OCI-LY7 (cell line): ENCODE measurements around the gene ZNF716. TPM values are rescaled to one million over a fixed set of nuclear protein-coding genes. Genes with fewer than 3 reads are reported as not detected.

Experiments
- BruUV-seq: library from RNA; stranded (reverse); fragments of 400-500 nt; replicated peaks from 2 replicates; lab custom pipeline; 2021; lab: Mats Ljungman, UMichigan
- CTCF ChIA-PET: fragments of 300-600 bp; sonication (Branson Sonifier 250); formaldehyde crosslinking; loops from one replicate; lab custom pipeline; 2022; ENCODE audit warnings: antibody characterized with exemption; ENCODE audit not compliant: unreplicated experiment; lab: Charles Lee
- POLR2A ChIA-PET: fragments of 300-600 bp; sonication (Branson Sonifier 250); formaldehyde crosslinking; loops from one replicate; lab custom pipeline; 2022; ENCODE audit warnings: antibody characterized with exemption; lab: Charles Lee
- DNase-seq: peaks from one replicate; pipeline ENCODE4 v3.0.0-alpha.2; 2015; ENCODE audit warnings: low spot score
- H2AFZ ChIP-seq: fragments of 200-600 bp; sonication (generic), shearing (Covaris generic); 2 replicates; pipeline ENCODE4 v1.6.1; 2014; ENCODE audit warnings: mild to moderate bottlenecking, antibody characterized with exemption, low read length, moderate library complexity
- H3K27ac ChIP-seq: fragments of 200-600 bp; sonication (generic); 2 replicates; pipeline ENCODE4 v1.5.1; 2014; ENCODE audit warnings: mixed run types, low read depth, mild to moderate bottlenecking, moderate library complexity, low read length, inconsistent platforms; ENCODE audit not compliant: poor library complexity, severe bottlenecking
- H3K36me3 ChIP-seq: fragments of 200-600 bp; sonication (generic); 2 replicates; pipeline ENCODE4 v1.6.1; 2014; ENCODE audit warnings: mild to moderate bottlenecking, antibody characterized with exemption, low read length, moderate library complexity, mixed read lengths; ENCODE audit not compliant: insufficient read depth
- H3K4me1 ChIP-seq: fragments of 200-600 bp; sonication (generic); 2 replicates; pipeline ENCODE4 v1.5.1; 2014; ENCODE audit warnings: mild to moderate bottlenecking, low read length; ENCODE audit not compliant: insufficient read depth, poor library complexity, severe bottlenecking
- H3K4me2 ChIP-seq: fragments of 200-600 bp; sonication (generic); 2 replicates; pipeline ENCODE4 v1.6.1; 2014; ENCODE audit warnings: mild to moderate bottlenecking, low read length
- H3K4me3 ChIP-seq: fragments of 200-600 bp; sonication (generic); 2 replicates; pipeline ENCODE4 v1.5.1; 2014; ENCODE audit warnings: mild to moderate bottlenecking, low read depth, low read length; ENCODE audit not compliant: poor library complexity, severe bottlenecking
- H3K79me2 ChIP-seq: fragments of 200-600 bp; sonication (generic); 2 replicates; pipeline ENCODE4 v1.6.1; 2016; ENCODE audit warnings: low read depth, mild to moderate bottlenecking, low read length, moderate library complexity, mixed read lengths; ENCODE audit not compliant: insufficient read depth
- H3K9me2 ChIP-seq: fragments of 200-600 bp; sonication (generic); 2 replicates; pipeline ENCODE4 v1.6.1; 2016; ENCODE audit warnings: mild to moderate bottlenecking, low read length, mixed read lengths; ENCODE audit not compliant: insufficient read depth
- H3K9me3 ChIP-seq: fragments of 200-600 bp; sonication (generic); 2 replicates; pipeline ENCODE4 v1.6.1; 2014; ENCODE audit warnings: mild to moderate bottlenecking, mixed run types, low read length, mixed read lengths
- H4K20me1 ChIP-seq: fragments of 200-600 bp; sonication (generic); 2 replicates; pipeline ENCODE4 v1.6.1; 2014; ENCODE audit warnings: mild to moderate bottlenecking, antibody characterized with exemption, low read length, moderate library complexity, mixed read lengths; ENCODE audit not compliant: insufficient read depth
- CTCF ChIP-seq: fragments of 200-600 bp; sonication (generic); conservative IDR thresholded peaks from 2 replicates; pipeline ENCODE4 v1.5.1; 2014; ENCODE audit warnings: mild to moderate bottlenecking, antibody characterized with exemption, low read length, moderate library complexity, mixed read lengths
- EZH2phosphoT487 ChIP-seq: fragments of 200-600 bp; sonication (generic); IDR thresholded peaks from 2 replicates; pipeline ENCODE4 v1.6.1; 2018; ENCODE audit warnings: low read depth, borderline replicate concordance, mild to moderate bottlenecking, mixed run types, antibody characterized with exemption, low read length, moderate library complexity, mixed read lengths
- intact Hi-C: fragments of 100-400 bp; cut with micrococcal nuclease; formaldehyde crosslinking; loops from one replicate; pipeline ENCODE4 v1.10.0; 2022; ENCODE audit not compliant: unreplicated experiment
- total RNA-seq, 2 experiments: library from RNA; depleted of rRNA in 1 of 2; stranded (reverse); fragments of >200 nt in 1 of 2; shearing (Covaris generic) in 1 of 2; gene quantifications; 2 replicates each; pipeline ENCODE4 v1.2.3, GENCODE V29; 2014 to 2022

Gene ZNF716
- total RNA-seq, 2 experiments from 2014 or later, result not detected

DNA sequence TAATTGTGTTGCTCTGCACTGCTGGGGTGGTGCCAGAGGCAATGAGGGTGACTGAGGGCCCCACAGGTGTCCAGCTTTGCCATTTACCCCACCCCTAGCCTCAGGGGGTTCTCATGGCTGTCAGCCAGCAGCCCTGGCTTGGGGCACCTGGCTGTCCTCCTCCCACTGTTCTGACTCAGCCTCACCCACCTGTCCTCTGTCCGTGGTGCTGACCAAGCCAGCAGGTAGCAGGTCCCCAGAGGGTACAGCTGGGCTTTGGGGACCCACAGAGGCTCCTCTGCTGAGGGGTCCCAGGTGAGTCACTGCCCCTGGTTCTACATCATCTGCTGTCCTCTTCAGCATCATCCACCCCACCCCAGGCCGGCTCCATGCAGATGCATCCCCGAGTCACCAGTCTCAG is 32.2 kb upstream of the ZNF716 start:
- Histone ChIP-seq H3K9me3 (no peaks in the 10 kb centered on the region), H4K20me1 (no peaks in the 10 kb centered on the region), H3K27ac (no peak overlapping the region), H3K9me2 (no peaks in the 10 kb centered on the region), H3K4me1 (no peaks in the 10 kb centered on the region), H2AFZ (no peak overlapping the region), H3K79me2 (no peaks in the 10 kb centered on the region), H3K4me3 (no peak overlapping the region), H3K36me3 (no peaks in the 10 kb centered on the region), H3K4me2 (no peak overlapping the region)
- no peak for DNase-seq
- TF ChIP-seq CTCF, result no peak
- no peak for TF ChIP-seq EZH2phosphoT487
- no TSS peak for BruUV-seq
- intact Hi-C loops, result no loop called here
- CTCF ChIA-PET, result no interaction called here
- POLR2A ChIA-PET, result no interaction called here

- intact Hi-C loops, result no loop called here
- Histone ChIP-seq H3K36me3 (no peaks in the 10 kb centered on the region), H3K4me2 (no peak overlapping the region), H3K9me2 (no peaks in the 10 kb centered on the region), H3K79me2 (no peaks in the 10 kb centered on the region), H3K9me3 (no peaks in the 10 kb centered on the region), H3K27ac (no peak overlapping the region), H4K20me1 (no peaks in the 10 kb centered on the region), H3K4me1 (no peaks in the 10 kb centered on the region), H3K4me3 (no peak overlapping the region), H2AFZ (no peak overlapping the region)
- no peak for DNase-seq
- ChIA-PET CTCF (no interaction called here), POLR2A (no interaction called here)
- no TSS peak for BruUV-seq
- TF ChIP-seq CTCF, result peak; percentile 49
- TF ChIP-seq EZH2phosphoT487, result no peak
These were observed 26.2 kb upstream of the ZNF716 start for GRCh38 chr7:57423768-57424167.

DNA sequence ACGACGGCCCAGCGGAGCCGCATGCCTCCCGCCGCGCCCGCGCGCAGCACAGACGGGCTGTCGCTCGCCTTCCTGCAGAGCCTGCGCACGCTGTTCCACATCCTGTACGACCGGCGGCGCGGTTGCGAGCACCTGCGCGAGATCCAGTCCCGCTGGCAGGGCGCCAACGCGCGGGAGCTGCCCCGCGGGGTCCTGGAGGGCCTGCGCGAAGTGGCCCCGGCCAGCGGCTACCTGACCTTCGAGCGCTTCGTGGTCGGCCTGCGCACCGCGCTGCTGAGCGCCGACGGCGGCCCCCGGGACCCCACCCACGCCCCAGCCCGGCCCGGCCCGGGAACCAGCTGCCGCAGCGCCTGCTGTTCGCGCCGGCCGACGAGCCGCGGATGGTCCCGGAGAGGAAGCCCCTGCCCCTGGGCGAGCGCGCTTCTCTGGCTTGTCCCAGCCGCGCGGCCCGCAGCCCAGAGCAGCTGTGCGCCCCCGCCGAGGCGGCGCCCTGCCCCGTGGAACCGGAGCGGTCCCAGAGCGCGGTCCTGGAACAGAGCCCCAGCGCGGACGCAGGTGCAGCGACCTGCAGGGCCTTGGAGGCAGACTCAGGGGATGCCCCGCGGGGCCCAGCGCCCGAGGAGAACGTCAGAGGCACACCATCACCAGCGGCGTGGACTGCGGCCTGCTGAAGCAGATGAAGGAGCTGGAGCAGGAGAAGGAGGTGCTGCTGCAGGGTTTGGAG is 25.3 kb upstream of the ZNF716 start:
- Histone ChIP-seq H3K4me3 (no peak overlapping the region), H3K36me3 (no peaks in the 10 kb centered on the region), H3K9me2 (no peaks in the 10 kb centered on the region), H4K20me1 (no peaks in the 10 kb centered on the region), H3K9me3 (no peaks in the 10 kb centered on the region), H2AFZ (no peak overlapping the region), H3K79me2 (no peaks in the 10 kb centered on the region), H3K4me1 (no peaks in the 10 kb centered on the region), H3K27ac (no peak overlapping the region), H3K4me2 (no peak overlapping the region)
- CTCF ChIA-PET, result no interaction called here
- intact Hi-C loops, result no loop called here
- no TSS peak for BruUV-seq
- DNase-seq, result no peak
- POLR2A ChIA-PET, result no interaction called here
- TF ChIP-seq CTCF (no peak), EZH2phosphoT487 (no peak)
